ENCODE data around the gene UPK1B.
A peak's percentile ranks its signal among the peaks of the same experiment; 100 is the strongest.

UPK1B gene

DNA sequence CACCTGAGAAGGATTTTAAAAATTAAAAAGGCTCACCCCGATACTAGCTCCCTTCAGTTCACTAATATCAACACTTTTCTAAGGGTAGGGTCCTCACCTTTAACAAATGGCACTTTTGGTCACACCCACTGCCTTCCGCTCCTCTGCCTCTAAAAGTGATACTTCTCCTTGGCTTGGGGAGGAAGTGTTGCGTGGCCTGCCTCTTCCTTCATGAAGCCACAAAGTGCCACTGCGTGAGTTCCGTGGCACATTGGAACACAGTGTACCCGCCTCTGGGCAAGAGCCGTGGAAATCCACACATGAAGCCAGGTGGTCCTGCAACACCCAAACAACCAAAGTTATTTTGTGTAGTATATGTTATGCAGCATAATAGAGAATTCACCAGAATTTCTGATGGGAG lies 63.4 kb downstream of the UPK1B start:
- Histone ChIP-seq H3K9me3 (ENCODE audit: severe bottlenecking) (no peaks in the 10 kb centered on the region), H3K27me3 (ENCODE audit: insufficient read depth, low read depth, severe bottlenecking) (no peaks in the 10 kb centered on the region), H3K4me3 (ENCODE audit: low read depth, low read length) (no peak overlapping the region), H3K36me3 (peaks cover 26% of the 10 kb centered on the region), H3K27ac (no peak overlapping the region)
- DNase-seq, result no peak
- TF ChIP-seq CTCF (IDR thresholded peaks at IDR 0.05; ENCODE audit: low read depth, low read length), result no peak

- peaks cover 26% of the 10 kb centered on the region for H3K36me3 ChIP-seq
- no peak for TF ChIP-seq CTCF (IDR thresholded peaks at IDR 0.05; ENCODE audit: low read depth, low read length)
- no peaks in the 10 kb centered on the region for H3K9me3 ChIP-seq (ENCODE audit: severe bottlenecking)
- no peak for DNase-seq
- no peaks in the 10 kb centered on the region for H3K27me3 ChIP-seq (ENCODE audit: insufficient read depth, low read depth, severe bottlenecking)
- no peak overlapping the region for H3K27ac ChIP-seq
- no peak overlapping the region for H3K4me3 ChIP-seq (ENCODE audit: low read depth, low read length)
These were observed 63.9 kb downstream of the UPK1B start for GRCh38 chr3:119237299-119237698.

- H3K27ac ChIP-seq, result no peak overlapping the region
- DNase-seq, result no peak
These were observed 65.0 kb downstream of the UPK1B start for GRCh38 chr3:119238363-119238762.

DNA sequence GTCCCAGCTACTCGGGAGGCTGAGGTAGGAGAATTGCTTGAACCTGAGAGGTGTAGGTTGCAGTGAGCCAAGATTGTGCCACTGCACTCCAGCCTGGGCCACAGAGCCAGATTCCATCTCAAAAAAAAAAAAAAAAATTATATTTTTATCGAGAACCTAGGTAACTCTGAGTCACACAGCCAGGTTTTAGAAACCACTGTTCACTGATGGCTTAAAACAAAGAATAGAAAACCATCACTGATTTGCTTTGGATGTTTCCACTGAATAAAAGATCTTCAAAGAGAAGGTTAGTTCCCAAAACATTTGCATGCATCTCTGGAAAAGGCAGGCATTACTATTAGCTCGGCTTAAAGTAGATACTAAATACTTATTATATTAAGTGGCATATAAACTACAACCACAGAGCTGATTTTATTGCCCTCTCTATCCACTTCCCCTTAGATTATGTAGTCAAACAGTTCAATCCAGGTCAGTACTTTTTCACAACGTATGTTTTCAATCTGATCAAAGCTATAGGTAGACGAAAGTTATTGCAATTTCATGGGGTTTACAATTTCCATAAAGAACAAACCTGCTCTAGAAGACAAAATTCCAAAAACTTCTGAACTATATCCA lies 65.9 kb downstream of the UPK1B start:
- H3K27me3 ChIP-seq (ENCODE audit: insufficient read depth, low read depth, severe bottlenecking), result no peaks in the 10 kb centered on the region
- H3K27ac ChIP-seq, result no peak overlapping the region
- H3K4me3 ChIP-seq (ENCODE audit: low read depth, low read length), result no peak overlapping the region
- H3K9me3 ChIP-seq (ENCODE audit: severe bottlenecking), result no peaks in the 10 kb centered on the region
- peaks cover 20% of the 10 kb centered on the region for H3K36me3 ChIP-seq
- DNase-seq, result no peak
- TF ChIP-seq CTCF (IDR thresholded peaks at IDR 0.05; ENCODE audit: low read depth, low read length), result no peak

More at GRCh38 chr3:119238363-119238762, 65.0 kb downstream of the UPK1B start:
- no peak for TF ChIP-seq CTCF (IDR thresholded peaks at IDR 0.05; ENCODE audit: low read depth, low read length)
- no peaks in the 10 kb centered on the region for H3K9me3 ChIP-seq (ENCODE audit: severe bottlenecking)
- peaks cover 26% of the 10 kb centered on the region for H3K36me3 ChIP-seq
- no peak overlapping the region for H3K4me3 ChIP-seq (ENCODE audit: low read depth, low read length)
- H3K27me3 ChIP-seq (ENCODE audit: insufficient read depth, low read depth, severe bottlenecking), result no peaks in the 10 kb centered on the region

DNA sequence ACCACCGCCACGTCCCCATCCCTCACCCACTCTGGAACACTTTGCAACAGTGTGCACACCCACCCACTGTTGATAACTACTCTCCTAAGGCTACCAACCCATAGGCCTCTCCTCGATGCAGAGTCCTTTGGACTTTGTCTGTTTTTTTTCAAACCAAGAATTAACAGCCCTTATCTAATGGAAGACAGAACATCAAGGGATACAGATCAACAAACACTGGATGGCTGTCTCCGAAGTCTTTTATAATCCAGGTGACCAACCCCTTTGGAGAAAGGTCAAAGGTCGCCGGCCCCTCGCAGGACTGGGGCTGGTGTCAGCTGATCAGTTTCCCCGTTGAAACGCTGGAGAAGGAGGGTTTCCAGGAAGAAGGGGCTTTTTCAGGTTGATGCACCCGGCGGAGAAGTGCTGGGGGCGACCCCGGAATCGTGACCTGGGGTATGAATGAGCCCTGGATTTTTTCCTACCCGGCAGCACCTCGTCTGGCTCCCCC lies 66.7 kb downstream of the UPK1B start:
- TF ChIP-seq CTCF (IDR thresholded peaks at IDR 0.05; ENCODE audit: low read depth, low read length), result no peak

More for the DNA sequence above, 66.7 kb downstream of the UPK1B start:
- Histone ChIP-seq H3K9me3 (ENCODE audit: severe bottlenecking) (no peaks in the 10 kb centered on the region), H3K27ac (peak overlapping the region; percentile 78), H3K4me3 (ENCODE audit: low read depth, low read length) (peak overlapping the region; percentile 50), H3K27me3 (ENCODE audit: insufficient read depth, low read depth, severe bottlenecking) (no peaks in the 10 kb centered on the region), H3K36me3 (peaks cover 12% of the 10 kb centered on the region)
- no peak for DNase-seq
